ENCODE data around the gene NPTN. TPM values are rescaled to one million over a fixed set of nuclear protein-coding genes. Genes with fewer than 3 reads are reported as not detected.

Gene NPTN
- total RNA-seq, 1 experiment from 2014 or later = 190 TPM

- TF ChIP-seq CTCF (IDR thresholded peaks at IDR 0.05; ENCODE audit: unreplicated experiment) = no peak
- H3K4me1 Mint-ChIP-seq (ENCODE audit: low read depth, unreplicated experiment) = peaks cover 9% of the 10 kb centered on the region
- no peak overlapping the region for H3K27ac Mint-ChIP-seq (ENCODE audit: unreplicated experiment)
- H3K27me3 Mint-ChIP-seq (ENCODE audit: unreplicated experiment) = no peaks in the 10 kb centered on the region
- DNase-seq = no peak
- H3K36me3 Mint-ChIP-seq (ENCODE audit: insufficient read depth, unreplicated experiment) = no peaks in the 10 kb centered on the region
- CTCF ChIA-PET = interaction anchor here (1.9 kb wide), 1 partner anchor 15 kb away, joined by 4 read pairs; no protein-coding TSS in a partner anchor
- H3K4me3 Mint-ChIP-seq (ENCODE audit: low read depth, unreplicated experiment) = no peak overlapping the region
- no TSS peak for BruUV-seq (replicated peaks)
- H3K9me3 Mint-ChIP-seq (ENCODE audit: low read depth, unreplicated experiment) = no peaks in the 10 kb centered on the region
- intact Hi-C loops (cut with micrococcal nuclease; ENCODE audit: unreplicated experiment) = no loop called here
These were observed 11.8 kb downstream of the NPTN start for GRCh38 chr15:73621286-73621826.

DNA sequence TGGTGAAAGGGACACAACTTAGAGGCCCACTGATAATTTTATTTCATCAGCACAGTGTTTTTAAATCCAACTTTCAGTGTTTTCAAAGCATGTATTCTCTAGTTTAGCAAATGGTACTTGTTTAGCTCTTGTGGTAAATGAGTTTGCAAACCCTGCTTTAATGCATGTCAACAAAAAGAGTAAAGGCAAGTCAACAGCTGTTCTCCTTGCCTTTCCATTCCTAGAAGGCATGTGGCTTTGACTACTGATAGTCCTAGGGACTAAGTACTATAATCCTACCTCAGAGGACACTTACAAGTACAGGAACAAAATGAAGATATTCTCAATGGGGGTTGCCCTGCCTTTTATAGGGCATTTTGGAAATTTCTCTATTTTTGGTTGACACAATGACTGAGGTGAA lies 13.1 kb downstream of the NPTN start:
- Mint-ChIP-seq H3K4me1 (ENCODE audit: low read depth, unreplicated experiment) (peaks cover 9% of the 10 kb centered on the region), H3K27me3 (ENCODE audit: unreplicated experiment) (no peaks in the 10 kb centered on the region), H3K4me3 (ENCODE audit: low read depth, unreplicated experiment) (no peak overlapping the region), H3K9me3 (ENCODE audit: low read depth, unreplicated experiment) (no peaks in the 10 kb centered on the region), H3K27ac (ENCODE audit: unreplicated experiment) (no peak overlapping the region), H3K36me3 (ENCODE audit: insufficient read depth, unreplicated experiment) (no peaks in the 10 kb centered on the region)
- no TSS peak for BruUV-seq (replicated peaks)
- no peak for DNase-seq
- CTCF ChIA-PET = interaction anchor here (1.9 kb wide), 1 partner anchor 16 kb away, joined by 4 read pairs; no protein-coding TSS in a partner anchor
- intact Hi-C loops (cut with micrococcal nuclease; ENCODE audit: unreplicated experiment) = no loop called here
- TF ChIP-seq CTCF (IDR thresholded peaks at IDR 0.05; ENCODE audit: unreplicated experiment) = no peak

- CTCF ChIA-PET = interaction anchor here (1.1 to 1.2 kb wide), 2 partner anchors 17 to 22 kb away, joined by 3 to 4 read pairs; no protein-coding TSS in a partner anchor
- DNase-seq = no peak
- TF ChIP-seq CTCF (IDR thresholded peaks at IDR 0.05; ENCODE audit: unreplicated experiment) = no peak
- no peaks in the 10 kb centered on the region for H3K9me3 Mint-ChIP-seq (ENCODE audit: low read depth, unreplicated experiment)
- no peak overlapping the region for H3K4me3 Mint-ChIP-seq (ENCODE audit: low read depth, unreplicated experiment)
- no peak overlapping the region for H3K27ac Mint-ChIP-seq (ENCODE audit: unreplicated experiment)
- no peaks in the 10 kb centered on the region for H3K4me1 Mint-ChIP-seq (ENCODE audit: low read depth, unreplicated experiment)
- intact Hi-C loops (cut with micrococcal nuclease; ENCODE audit: unreplicated experiment) = no loop called here
- H3K27me3 Mint-ChIP-seq (ENCODE audit: unreplicated experiment) = no peaks in the 10 kb centered on the region
- no peaks in the 10 kb centered on the region for H3K36me3 Mint-ChIP-seq (ENCODE audit: insufficient read depth, unreplicated experiment)
- BruUV-seq (replicated peaks) = no TSS peak
These were observed 15.3 kb downstream of the NPTN start for GRCh38 chr15:73617913-73618312.

DNA sequence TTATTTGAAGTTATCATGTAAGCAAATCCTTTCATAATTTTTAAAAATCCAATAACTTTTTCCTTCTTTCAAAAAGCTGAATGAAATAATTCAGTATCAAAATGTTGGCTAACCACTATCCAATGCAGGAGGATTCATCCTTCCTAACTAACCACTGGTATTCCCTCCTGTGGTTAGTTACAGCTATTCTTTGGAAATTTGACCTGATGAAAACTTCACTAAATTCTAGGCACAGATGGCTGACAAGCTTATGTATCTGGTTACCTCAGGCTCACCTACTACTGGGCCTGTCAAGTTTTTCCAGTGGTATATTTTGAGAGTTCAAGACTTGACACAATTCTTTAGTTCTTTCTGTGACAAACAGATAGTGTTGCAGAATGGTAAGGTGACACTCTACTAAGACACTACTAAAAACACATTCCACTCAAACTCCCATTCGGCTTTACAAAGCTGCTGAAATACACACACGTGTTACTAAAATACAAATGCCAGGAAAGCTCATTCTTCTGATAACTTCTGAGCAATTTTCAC lies 15.8 kb downstream of the NPTN start:
- no peak overlapping the region for H3K4me3 Mint-ChIP-seq (ENCODE audit: low read depth, unreplicated experiment)
- no peak for DNase-seq
- no peaks in the 10 kb centered on the region for H3K36me3 Mint-ChIP-seq (ENCODE audit: insufficient read depth, unreplicated experiment)
- H3K4me1 Mint-ChIP-seq (ENCODE audit: low read depth, unreplicated experiment) = no peaks in the 10 kb centered on the region
- H3K27me3 Mint-ChIP-seq (ENCODE audit: unreplicated experiment) = no peaks in the 10 kb centered on the region
- intact Hi-C loops (cut with micrococcal nuclease; ENCODE audit: unreplicated experiment) = no loop called here
- no peak overlapping the region for H3K27ac Mint-ChIP-seq (ENCODE audit: unreplicated experiment)
- BruUV-seq (replicated peaks) = no TSS peak
- no peak for TF ChIP-seq CTCF (IDR thresholded peaks at IDR 0.05; ENCODE audit: unreplicated experiment)
- no peaks in the 10 kb centered on the region for H3K9me3 Mint-ChIP-seq (ENCODE audit: low read depth, unreplicated experiment)
- CTCF ChIA-PET = interaction anchor here (1.1 to 1.2 kb wide), 2 partner anchors 17 to 22 kb away, joined by 3 to 4 read pairs; no protein-coding TSS in a partner anchor
